ENCODE results near the gene SGSM2.
A peak's percentile ranks its signal among the peaks of the same experiment; 100 is the strongest.

Gene SGSM2

GRCh38 chr17:2387086-2388019 lies 50.1 kb downstream of the SGSM2 start:
- no peak for DNase-seq (ENCODE audit: low read depth)

- DNase-seq (ENCODE audit: low read depth), result no peak
These were observed 50.9 kb downstream of the SGSM2 start for GRCh38 chr17:2388020-2388682.

GRCh38 chr17:2388683-2389055 lies 51.4 kb downstream of the SGSM2 start:
- no peak for DNase-seq (ENCODE audit: low read depth)

GRCh38 chr17:2390199-2390836 lies 53.0 kb downstream of the SGSM2 start:
- DNase-seq (ENCODE audit: low read depth), result no peak

- no peak for DNase-seq (ENCODE audit: low read depth)
These were observed 54.4 kb downstream of the SGSM2 start for GRCh38 chr17:2391597-2392251.

- DNase-seq (ENCODE audit: low read depth), result no peak
These were observed 55.2 kb downstream of the SGSM2 start for GRCh38 chr17:2392252-2393173.

- no peak for DNase-seq (ENCODE audit: low read depth)
These were observed 56.1 kb downstream of the SGSM2 start for GRCh38 chr17:2393174-2393953.

GRCh38 chr17:2393954-2394749 lies 56.9 kb downstream of the SGSM2 start:
- DNase-seq (ENCODE audit: low read depth), result no peak

GRCh38 chr17:2394775-2395201 lies 57.5 kb downstream of the SGSM2 start:
- no peak for DNase-seq (ENCODE audit: low read depth)

- DNase-seq (ENCODE audit: low read depth), result no peak
These were observed 58.2 kb downstream of the SGSM2 start for GRCh38 chr17:2395258-2396181.

- no peak for DNase-seq (ENCODE audit: low read depth)
These were observed 58.9 kb downstream of the SGSM2 start for GRCh38 chr17:2396192-2396567.

- peak; percentile 84 for DNase-seq (ENCODE audit: low read depth)
These were observed 59.4 kb downstream of the SGSM2 start for GRCh38 chr17:2396568-2397246.

GRCh38 chr17:2397247-2398171 lies 60.2 kb downstream of the SGSM2 start:
- no peak for DNase-seq (ENCODE audit: low read depth)

- no peak for DNase-seq (ENCODE audit: low read depth)
These were observed 60.9 kb downstream of the SGSM2 start for GRCh38 chr17:2398182-2398581.

- DNase-seq (ENCODE audit: low read depth), result no peak
These were observed 61.6 kb downstream of the SGSM2 start for GRCh38 chr17:2398655-2399571.

Data from CMK (cell line).